ENCODE data around the gene CCDC196. TPM values are rescaled to one million over a fixed set of nuclear protein-coding genes. Genes with fewer than 3 reads are reported as not detected.

CCDC196 gene
- polyA plus RNA-seq, 3 donors: not detected

DNA sequence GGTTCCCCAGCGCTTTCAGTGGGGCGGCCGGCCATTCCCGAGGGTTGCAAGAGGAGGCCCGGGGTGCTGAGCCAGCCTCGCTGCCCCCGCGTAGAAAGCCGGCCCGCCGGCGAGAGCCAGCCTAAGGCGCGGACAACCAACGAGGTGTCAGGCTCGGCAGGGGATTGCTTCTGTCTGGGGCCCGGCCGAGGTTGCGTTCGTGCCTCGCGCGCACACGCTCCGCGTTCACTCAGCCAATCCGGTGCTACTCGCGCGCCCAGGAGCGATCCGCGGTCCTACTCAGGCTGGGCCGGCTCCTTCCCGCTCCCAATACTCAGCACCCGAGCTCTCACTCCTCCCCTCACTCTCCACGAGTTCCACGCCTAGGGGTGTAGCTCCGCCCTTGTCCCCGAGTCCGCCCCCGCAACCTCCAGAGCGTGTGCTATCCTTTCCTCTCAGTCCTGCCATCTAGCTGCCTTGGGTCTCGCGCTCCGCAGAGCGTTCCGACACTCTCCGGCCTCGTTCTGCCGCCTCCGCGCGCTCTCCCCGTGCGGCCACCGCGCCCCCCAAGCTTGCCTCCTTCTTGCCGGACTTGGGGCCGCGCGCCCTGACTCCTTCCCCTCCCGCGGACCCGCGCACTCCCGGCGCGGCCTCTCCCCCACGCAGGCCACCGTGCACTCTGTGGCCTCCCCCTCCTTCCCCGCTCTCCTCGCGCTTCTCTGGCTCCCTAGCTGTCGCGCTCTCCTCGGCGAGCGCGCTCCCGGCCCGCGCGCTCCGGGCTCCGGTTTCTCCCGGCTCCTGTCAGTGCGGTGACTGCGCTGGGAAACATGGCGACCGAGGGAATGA is 21.8 kb downstream of the CCDC196 start, which contains the start of gene GPHN:
Gene GPHN, plus strand, starts transcription at position 426 of the 825 bp plus-strand sequence.
- Histone ChIP-seq H3K4me1 (ENCODE audit: control insufficient read depth in 1 of 2, insufficient read depth in 2 of 2, low read length in 2 of 2) (peaks cover 21 to 29% of the 10 kb centered on the region in 2 donors), H3K9me3 (replicated peaks in 1 of 2; ENCODE audit: control insufficient read depth in 1 of 2, insufficient read depth in 1 of 2, low read length in 2 of 2) (no peaks in the 10 kb centered on the region), H3K79me2 (ENCODE audit: insufficient read depth, low read length) (peaks cover 5% of the 10 kb centered on the region)

DNA sequence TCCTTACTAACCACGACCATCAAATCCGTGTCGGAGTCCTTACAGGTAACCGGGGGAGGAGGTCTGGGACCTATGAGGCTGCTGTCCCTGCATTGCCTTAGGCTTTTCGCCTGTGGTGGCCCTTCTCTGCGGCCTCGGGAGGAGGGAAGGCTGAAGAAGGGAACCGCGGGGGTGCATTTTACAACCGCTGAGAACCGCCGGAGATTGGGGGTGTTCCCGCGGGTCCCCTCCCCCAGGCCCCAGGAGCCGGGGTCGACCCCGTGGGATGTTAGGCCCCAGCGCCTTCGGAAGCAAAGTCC is 22.3 kb downstream of the CCDC196 start:
- no peaks in the 10 kb centered on the region for H3K36me3 ChIP-seq (replicated peaks in 1 of 2; ENCODE audit: control insufficient read depth in 1 of 2, insufficient read depth in 2 of 2, low read length in 2 of 2)
- H3K79me2 ChIP-seq (ENCODE audit: insufficient read depth, low read length): peaks cover 5% of the 10 kb centered on the region
- peak overlapping the region; percentile 97 to 99 for H3K4me3 Mint-ChIP-seq
- peak overlapping the region; percentile 98 for H3K4me2 ChIP-seq (replicated peaks; ENCODE audit: extremely low read depth, low read length, poor library complexity, severe bottlenecking)
- peaks cover 19 to 22% (median 20%) of the 10 kb centered on the region in 3 donors for H3K27me3 Mint-ChIP-seq (ENCODE audit: low read depth in 3 of 3)
- peak overlapping the region; percentile 62 for H3K9ac ChIP-seq (ENCODE audit: insufficient read depth, low read length, poor library complexity, severe bottlenecking)
- H3K27ac Mint-ChIP-seq: peak overlapping the region; percentile 80 to 92 (median 88)
- H3K4me1 Mint-ChIP-seq: peaks cover 31% of the 10 kb centered on the region
- intact Hi-C loops (cut with micrococcal nuclease): no loop called here
- no peak for DNase-seq
- no peaks in the 10 kb centered on the region for H4K20me1 ChIP-seq (ENCODE audit: insufficient read depth, low read length)
- peak overlapping the region; percentile 49 to 96 (median 88) for H3K4me3 ChIP-seq (replicated peaks in 1 of 3; ENCODE audit: low read depth in 2 of 3, low read length in 3 of 3)
- peaks cover 17 to 26% of the 10 kb centered on the region in 2 donors for H3K27me3 ChIP-seq (ENCODE audit: control insufficient read depth in 2 of 2, insufficient read depth in 2 of 2, low read length in 2 of 2)
- peaks cover 21 to 29% of the 10 kb centered on the region in 2 donors for H3K4me1 ChIP-seq (ENCODE audit: control insufficient read depth in 1 of 2, insufficient read depth in 2 of 2, low read length in 2 of 2)
- no peak for TF ChIP-seq CTCF (IDR thresholded peaks at IDR 0.05)
- H3K27ac ChIP-seq (ENCODE audit: low read depth in 1 of 2, low read length in 2 of 2): peak overlapping the region; percentile 49 to 56
- H3K36me3 Mint-ChIP-seq: peaks cover 0 to 2% of the 10 kb centered on the region in 2 donors
- H2AFZ ChIP-seq (ENCODE audit: insufficient read depth, low read depth, low read length, poor library complexity, severe bottlenecking): peak overlapping the region; percentile 97
- no peaks in the 10 kb centered on the region for H3K9me3 ChIP-seq (replicated peaks in 1 of 2; ENCODE audit: control insufficient read depth in 1 of 2, insufficient read depth in 1 of 2, low read length in 2 of 2)
- 1% methylated on average over 16 of the region's 19 CpGs for WGBS (ENCODE audit: insufficient coverage)
- peaks cover 0 to 4% (median 0%) of the 10 kb centered on the region in 7 donors for H3K9me3 Mint-ChIP-seq

More for the DNA sequence above, 21.8 kb downstream of the CCDC196 start, which contains the start of gene GPHN:
- H2AFZ ChIP-seq (ENCODE audit: insufficient read depth, low read depth, low read length, poor library complexity, severe bottlenecking): peak within 1 kb of the TSS; percentile 97
- H3K9ac ChIP-seq (ENCODE audit: insufficient read depth, low read length, poor library complexity, severe bottlenecking): peak within 1 kb of the TSS; percentile 62
- H3K27ac Mint-ChIP-seq: peak within 1 kb of the TSS; percentile 80 to 92 (median 88)
- H3K4me2 ChIP-seq (replicated peaks; ENCODE audit: extremely low read depth, low read length, poor library complexity, severe bottlenecking): peak within 1 kb of the TSS; percentile 98
- H3K4me1 Mint-ChIP-seq: peaks cover 27% of the 10 kb centered on the region
- no peaks in the 10 kb centered on the region for H3K36me3 ChIP-seq (replicated peaks in 1 of 2; ENCODE audit: control insufficient read depth in 1 of 2, insufficient read depth in 2 of 2, low read length in 2 of 2)
- under 1% methylated on average over 86 of the region's 91 CpGs for WGBS (ENCODE audit: insufficient coverage)
- intact Hi-C loops (cut with micrococcal nuclease): no loop called here
- H3K27me3 ChIP-seq (ENCODE audit: control insufficient read depth in 2 of 2, insufficient read depth in 2 of 2, low read length in 2 of 2): peaks cover 17 to 26% of the 10 kb centered on the region in 2 donors
- peaks cover 0 to 2% of the 10 kb centered on the region in 2 donors for H3K36me3 Mint-ChIP-seq
- DNase-seq: peak; percentile 74 to 82 (median 82)
- H3K27ac ChIP-seq (ENCODE audit: low read depth in 1 of 2, low read length in 2 of 2): peak within 1 kb of the TSS; percentile 49 to 56
- peaks cover 19 to 22% (median 20%) of the 10 kb centered on the region in 3 donors for H3K27me3 Mint-ChIP-seq (ENCODE audit: low read depth in 3 of 3)
- H4K20me1 ChIP-seq (ENCODE audit: insufficient read depth, low read length): no peaks in the 10 kb centered on the region
- H3K4me3 ChIP-seq (replicated peaks in 1 of 3; ENCODE audit: low read depth in 2 of 3, low read length in 3 of 3): peak within 1 kb of the TSS; percentile 49 to 96 (median 88)
- no peak for TF ChIP-seq CTCF (IDR thresholded peaks at IDR 0.05)
- peak within 1 kb of the TSS; percentile 97 to 99 for H3K4me3 Mint-ChIP-seq
- peaks cover 0 to 4% (median under 1%) of the 10 kb centered on the region in 7 donors for H3K9me3 Mint-ChIP-seq

Data from CD14-positive monocyte (primary cell).